ENCODE results near the gene MMP24OS. TPM values are rescaled to one million over a fixed set of nuclear protein-coding genes. Genes with fewer than 3 reads are reported as not detected.

The MMP24OS gene
- total RNA-seq, 1 donor from 2014 or later = 34.0 TPM

DNA sequence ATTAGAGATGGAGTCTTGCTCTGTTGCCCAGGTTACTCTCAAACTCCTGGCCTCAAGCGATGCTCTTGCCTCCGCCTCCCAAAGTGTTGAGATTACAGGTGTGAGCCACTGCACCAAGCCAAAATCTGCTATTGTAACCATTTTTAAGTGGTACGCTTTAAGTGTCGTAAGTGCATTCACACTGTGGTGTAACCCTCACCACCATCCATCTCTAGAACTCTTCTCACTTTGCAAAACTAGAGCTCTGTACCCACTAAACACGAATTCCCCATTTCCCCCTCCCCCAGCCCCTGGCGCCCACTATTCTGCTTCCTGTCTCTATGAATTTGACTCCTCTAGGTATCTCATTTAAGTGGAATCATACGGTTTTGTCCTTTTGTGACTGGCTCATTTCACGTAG is 17.1 kb upstream of the MMP24OS start:
- DNase-seq (ENCODE audit: low read depth, low spot score) = no peak
- H3K36me3 Mint-ChIP-seq (ENCODE audit: low read depth) = no peaks in the 10 kb centered on the region
- no peaks in the 10 kb centered on the region for H3K4me1 Mint-ChIP-seq
- H3K9me3 Mint-ChIP-seq = no peaks in the 10 kb centered on the region
- H3K27ac Mint-ChIP-seq (ENCODE audit: unreplicated experiment) = no peak overlapping the region
- TF ChIP-seq, protein P1, sequence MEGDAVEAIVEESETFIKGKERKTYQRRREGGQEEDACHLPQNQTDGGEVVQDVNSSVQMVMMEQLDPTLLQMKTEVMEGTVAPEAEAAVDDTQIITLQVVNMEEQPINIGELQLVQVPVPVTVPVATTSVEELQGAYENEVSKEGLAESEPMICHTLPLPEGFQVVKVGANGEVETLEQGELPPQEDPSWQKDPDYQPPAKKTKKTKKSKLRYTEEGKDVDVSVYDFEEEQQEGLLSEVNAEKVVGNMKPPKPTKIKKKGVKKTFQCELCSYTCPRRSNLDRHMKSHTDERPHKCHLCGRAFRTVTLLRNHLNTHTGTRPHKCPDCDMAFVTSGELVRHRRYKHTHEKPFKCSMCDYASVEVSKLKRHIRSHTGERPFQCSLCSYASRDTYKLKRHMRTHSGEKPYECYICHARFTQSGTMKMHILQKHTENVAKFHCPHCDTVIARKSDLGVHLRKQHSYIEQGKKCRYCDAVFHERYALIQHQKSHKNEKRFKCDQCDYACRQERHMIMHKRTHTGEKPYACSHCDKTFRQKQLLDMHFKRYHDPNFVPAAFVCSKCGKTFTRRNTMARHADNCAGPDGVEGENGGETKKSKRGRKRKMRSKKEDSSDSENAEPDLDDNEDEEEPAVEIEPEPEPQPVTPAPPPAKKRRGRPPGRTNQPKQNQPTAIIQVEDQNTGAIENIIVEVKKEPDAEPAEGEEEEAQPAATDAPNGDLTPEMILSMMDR (conservative IDR thresholded peaks at IDR 0.05) = no peak
- H3K4me3 Mint-ChIP-seq = no peak overlapping the region
- H3K27me3 Mint-ChIP-seq (ENCODE audit: low read depth) = peaks cover 6% of the 10 kb centered on the region

DNA sequence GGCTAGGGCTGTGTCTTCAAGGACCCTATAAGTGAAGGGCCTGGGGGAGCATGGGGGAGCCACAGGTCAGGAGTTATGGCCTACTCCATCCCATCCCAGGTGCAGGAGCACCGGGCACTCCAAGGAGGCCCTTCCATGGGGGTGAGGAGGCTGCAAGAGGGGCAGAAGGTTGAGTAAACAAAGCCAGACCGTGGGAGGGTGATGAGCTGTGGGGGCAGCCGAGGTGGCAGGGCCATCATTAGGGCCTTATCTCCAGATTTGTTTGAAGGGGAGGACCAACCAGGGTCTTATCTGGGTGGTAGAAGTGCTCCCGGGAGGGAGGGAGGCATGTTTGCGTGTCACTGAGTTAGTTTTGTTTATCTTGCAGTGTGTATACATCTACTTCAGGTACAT is 16.4 kb upstream of the MMP24OS start:
- TF ChIP-seq, protein P1 (conservative IDR thresholded peaks at IDR 0.05) = no peak
- H3K4me1 Mint-ChIP-seq = no peaks in the 10 kb centered on the region
- no peak overlapping the region for H3K4me3 Mint-ChIP-seq
- no peaks in the 10 kb centered on the region for H3K36me3 Mint-ChIP-seq (ENCODE audit: low read depth)
- no peak overlapping the region for H3K27ac Mint-ChIP-seq (ENCODE audit: unreplicated experiment)
- peaks cover 6% of the 10 kb centered on the region for H3K27me3 Mint-ChIP-seq (ENCODE audit: low read depth)
- DNase-seq (ENCODE audit: low read depth, low spot score) = no peak
- no peaks in the 10 kb centered on the region for H3K9me3 Mint-ChIP-seq

DNA sequence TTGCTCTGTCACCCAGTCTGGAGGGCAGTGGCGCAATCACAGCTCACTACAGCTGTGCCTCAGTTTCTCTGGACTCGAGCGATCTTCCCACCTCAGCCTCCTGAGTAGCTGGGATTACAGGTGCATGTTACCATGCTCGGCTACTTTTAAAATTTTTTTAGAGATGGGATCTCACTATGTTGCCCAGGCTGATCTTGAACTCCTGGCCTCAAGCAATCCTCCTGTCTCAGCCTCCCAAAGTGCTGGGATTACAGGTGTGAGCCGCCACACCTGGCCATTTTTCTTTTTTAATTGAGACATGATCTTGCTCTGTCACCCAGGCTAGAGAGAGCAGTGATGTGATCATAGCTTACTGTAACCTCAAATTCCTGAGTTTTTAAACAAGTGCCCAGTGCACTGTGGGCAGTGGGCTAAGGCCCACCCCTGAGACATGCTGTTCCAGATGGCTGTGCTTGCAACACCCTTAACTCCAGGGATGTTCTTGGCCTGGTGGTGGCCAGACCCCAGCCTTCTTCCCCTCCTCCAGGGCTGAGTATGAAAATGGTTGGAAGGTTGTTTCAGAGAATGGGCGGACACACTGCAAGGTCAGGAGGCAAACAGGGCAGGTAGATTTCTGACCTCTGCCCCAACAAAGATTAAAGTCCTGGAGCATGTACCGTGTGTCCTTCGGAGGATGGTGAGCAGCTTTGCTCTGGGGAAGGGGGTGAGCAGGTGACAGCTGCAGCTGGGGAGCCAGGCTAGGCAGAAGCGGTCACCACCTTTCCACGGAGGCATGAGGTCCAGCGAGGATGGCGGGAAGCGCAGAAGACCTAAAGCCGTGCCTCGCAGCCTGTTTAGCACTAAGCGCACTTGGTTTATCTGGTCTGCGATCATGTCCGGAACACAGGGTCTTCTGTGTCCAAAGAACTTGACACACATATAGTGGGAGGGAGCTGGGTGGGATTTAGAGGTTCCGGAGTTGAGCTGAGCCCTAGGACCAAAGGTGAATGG is 15.7 kb upstream of the MMP24OS start:
- TF ChIP-seq, protein P1 (conservative IDR thresholded peaks at IDR 0.05) = no peak
- H3K36me3 Mint-ChIP-seq (ENCODE audit: low read depth) = no peaks in the 10 kb centered on the region
- peaks cover 6% of the 10 kb centered on the region for H3K27me3 Mint-ChIP-seq (ENCODE audit: low read depth)
- DNase-seq (ENCODE audit: low read depth, low spot score) = no peak
- no peaks in the 10 kb centered on the region for H3K4me1 Mint-ChIP-seq
- no peaks in the 10 kb centered on the region for H3K9me3 Mint-ChIP-seq
- H3K27ac Mint-ChIP-seq (ENCODE audit: unreplicated experiment) = no peak overlapping the region
- H3K4me3 Mint-ChIP-seq = no peak overlapping the region

DNA sequence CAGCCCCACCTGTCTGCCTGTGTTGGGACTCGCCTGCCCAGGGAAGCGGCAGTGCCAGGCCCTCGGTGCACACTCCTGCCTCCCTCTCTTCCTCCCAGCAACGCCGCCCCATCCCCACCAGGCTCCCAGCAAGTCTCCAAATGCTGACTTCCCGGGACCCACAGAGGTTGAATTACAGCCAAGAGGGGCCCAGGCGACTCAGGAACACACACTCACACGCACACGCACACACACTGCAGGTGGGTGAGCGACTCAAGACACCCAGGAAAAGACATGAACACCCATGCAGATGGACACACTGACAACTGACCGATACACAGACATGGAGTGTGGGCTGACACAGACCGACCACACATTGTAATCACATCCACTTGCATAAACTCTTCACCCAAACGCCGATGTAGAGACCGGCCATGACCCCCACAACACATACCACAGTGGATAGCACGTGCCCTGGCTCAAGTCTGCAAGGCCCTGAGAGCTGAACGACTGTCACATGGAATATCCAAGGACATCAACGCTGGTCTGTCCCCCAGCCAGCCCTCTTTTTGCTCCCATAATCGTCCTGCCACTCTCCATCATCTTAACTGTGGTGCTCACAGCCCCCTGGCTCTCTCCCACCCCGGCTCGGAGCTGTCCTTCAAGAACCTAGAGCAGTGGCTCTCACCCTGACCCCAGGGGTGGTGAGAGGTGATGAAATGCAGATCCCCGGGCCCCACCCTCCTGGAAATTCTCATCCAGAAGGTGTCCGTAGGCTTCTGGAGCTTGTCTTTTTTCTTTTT is 14.8 kb upstream of the MMP24OS start:
- Mint-ChIP-seq H3K4me3 (no peak overlapping the region), H3K9me3 (no peaks in the 10 kb centered on the region), H3K36me3 (ENCODE audit: low read depth) (no peaks in the 10 kb centered on the region), H3K4me1 (no peaks in the 10 kb centered on the region), H3K27me3 (ENCODE audit: low read depth) (peaks cover 6% of the 10 kb centered on the region), H3K27ac (ENCODE audit: unreplicated experiment) (peak overlapping the region; percentile 12)
- TF ChIP-seq, protein P1 (conservative IDR thresholded peaks at IDR 0.05) = no peak
- no peak for DNase-seq (ENCODE audit: low read depth, low spot score)

DNA sequence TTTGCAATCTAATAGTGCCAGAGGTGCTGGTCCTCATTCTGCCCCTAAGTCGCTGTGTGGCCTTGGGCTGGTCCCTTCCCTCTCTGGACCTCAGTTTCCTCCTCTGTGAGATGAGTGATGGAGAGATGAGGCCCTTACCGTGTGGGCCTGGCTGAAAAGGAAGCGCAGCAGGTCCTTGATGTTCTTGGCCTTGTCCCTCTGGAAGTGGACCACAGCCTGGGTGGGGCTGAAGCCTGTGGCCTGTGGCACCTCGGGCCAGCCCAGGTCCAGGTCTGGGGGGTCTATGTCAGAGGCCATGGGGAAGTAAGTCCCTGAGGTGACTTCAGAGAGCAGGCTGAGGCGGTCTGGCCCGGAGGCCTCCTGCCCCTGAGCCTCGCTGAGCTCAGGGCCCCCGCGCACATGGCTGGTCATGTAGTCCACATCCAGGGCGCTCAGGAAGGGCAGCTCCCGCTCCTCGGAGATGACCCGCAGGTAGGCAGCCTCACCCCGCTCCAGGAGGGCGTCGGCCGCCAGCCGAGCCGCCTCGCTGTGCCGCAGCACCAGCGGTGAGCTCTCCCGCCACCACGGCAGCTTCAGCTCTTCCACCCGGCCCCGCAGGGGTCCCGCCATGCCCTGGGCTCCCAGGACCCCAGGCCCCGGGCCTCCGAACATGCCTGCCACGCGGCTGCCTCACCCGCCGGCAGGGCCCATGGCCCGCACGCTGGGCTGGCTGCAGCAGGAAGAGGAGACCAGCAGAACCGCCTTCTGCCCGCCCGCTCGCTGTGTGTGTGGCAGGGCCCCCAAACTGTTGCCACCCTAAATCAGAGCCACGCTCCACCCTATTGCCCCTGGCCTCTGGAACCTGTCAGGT is 14.0 kb upstream of the MMP24OS start, which contains the start of gene FAM83C:
Gene FAM83C (minus strand): TSS at position 772 of the 850 bp plus-strand sequence. CDS start 121 bp downstream, at position 651.
- H3K9me3 Mint-ChIP-seq = no peaks in the 10 kb centered on the region
- no peak within 1 kb of the TSS for H3K4me3 Mint-ChIP-seq
- TF ChIP-seq, protein P1 (conservative IDR thresholded peaks at IDR 0.05) = no peak
- no peaks in the 10 kb centered on the region for H3K4me1 Mint-ChIP-seq
- DNase-seq (ENCODE audit: low read depth, low spot score) = no peak
- H3K36me3 Mint-ChIP-seq (ENCODE audit: low read depth) = no peaks in the 10 kb centered on the region
- H3K27ac Mint-ChIP-seq (ENCODE audit: unreplicated experiment) = peak within 1 kb of the TSS; percentile 12
- H3K27me3 Mint-ChIP-seq (ENCODE audit: low read depth) = peaks cover 6% of the 10 kb centered on the region

Measured in neural crest cell (in vitro differentiated cells).